PC-9 (cell line): ENCODE data around the gene FBXO33.

Source experiments
- EZH2 ChIP-seq: fragments of 200-600 bp; sonication (generic); IDR thresholded peaks from 2 replicates; pipeline ENCODE4 v1.8.0; 2017; ENCODE audit warnings: antibody characterized with exemption, low read depth
- TF ChIP-seq, protein P1 (sequence below): fragments of 200-600 bp; sonication (generic); conservative IDR thresholded peaks from 2 replicates; pipeline ENCODE4 v1.6.1; 2017; ENCODE audit warnings: mixed run types, antibody characterized with exemption, mild to moderate bottlenecking, moderate library complexity

DNA sequence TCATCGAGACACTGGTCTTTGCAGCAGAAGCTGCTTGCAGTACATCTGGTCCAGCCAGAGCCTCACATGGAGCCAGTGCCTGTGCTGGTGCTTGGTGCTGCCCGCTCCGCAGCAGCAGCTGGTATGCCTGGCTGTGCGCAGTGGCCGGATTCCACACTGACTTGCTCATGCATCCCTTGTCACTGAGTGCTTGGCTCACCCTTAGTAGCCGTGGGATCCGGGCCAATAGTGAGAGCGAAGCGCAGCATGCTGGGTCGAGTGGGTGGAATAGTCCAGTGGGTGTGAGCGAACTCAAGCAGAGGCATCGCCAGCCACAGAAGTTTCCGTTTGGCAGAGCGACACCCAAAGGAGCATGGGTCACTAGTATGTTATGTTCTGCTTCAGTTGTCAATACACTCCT lies 10.1 kb upstream of the FBXO33 start:
- TF ChIP-seq, protein P1, sequence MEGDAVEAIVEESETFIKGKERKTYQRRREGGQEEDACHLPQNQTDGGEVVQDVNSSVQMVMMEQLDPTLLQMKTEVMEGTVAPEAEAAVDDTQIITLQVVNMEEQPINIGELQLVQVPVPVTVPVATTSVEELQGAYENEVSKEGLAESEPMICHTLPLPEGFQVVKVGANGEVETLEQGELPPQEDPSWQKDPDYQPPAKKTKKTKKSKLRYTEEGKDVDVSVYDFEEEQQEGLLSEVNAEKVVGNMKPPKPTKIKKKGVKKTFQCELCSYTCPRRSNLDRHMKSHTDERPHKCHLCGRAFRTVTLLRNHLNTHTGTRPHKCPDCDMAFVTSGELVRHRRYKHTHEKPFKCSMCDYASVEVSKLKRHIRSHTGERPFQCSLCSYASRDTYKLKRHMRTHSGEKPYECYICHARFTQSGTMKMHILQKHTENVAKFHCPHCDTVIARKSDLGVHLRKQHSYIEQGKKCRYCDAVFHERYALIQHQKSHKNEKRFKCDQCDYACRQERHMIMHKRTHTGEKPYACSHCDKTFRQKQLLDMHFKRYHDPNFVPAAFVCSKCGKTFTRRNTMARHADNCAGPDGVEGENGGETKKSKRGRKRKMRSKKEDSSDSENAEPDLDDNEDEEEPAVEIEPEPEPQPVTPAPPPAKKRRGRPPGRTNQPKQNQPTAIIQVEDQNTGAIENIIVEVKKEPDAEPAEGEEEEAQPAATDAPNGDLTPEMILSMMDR = no peak
- TF ChIP-seq EZH2 = no peak
